ENCODE results near the gene P4HA3.

P4HA3 gene

GRCh38 chr11:74226907-74227306 is 84.5 kb downstream of the P4HA3 start:
- no peaks in the 10 kb centered on the region for H4K20me1 ChIP-seq (ENCODE audit: insufficient read depth, low read length)
- H2AFZ ChIP-seq (ENCODE audit: low read depth, low read length) = no peak overlapping the region
- H3K27ac ChIP-seq (ENCODE audit: low read length) = no peak overlapping the region
- no peak overlapping the region for H3K9ac ChIP-seq (ENCODE audit: low read length)
- H3K27me3 ChIP-seq (ENCODE audit: low read depth, low read length) = no peaks in the 10 kb centered on the region
- no peak overlapping the region for H3K4me3 ChIP-seq (ENCODE audit: low read length)
- H3K79me2 ChIP-seq (ENCODE audit: low read length) = no peaks in the 10 kb centered on the region
- H3K4me1 ChIP-seq (ENCODE audit: low read length) = no peaks in the 10 kb centered on the region
- H3K36me3 ChIP-seq (replicated peaks; ENCODE audit: low read depth, low read length) = peaks cover 23% of the 10 kb centered on the region
- no peaks in the 10 kb centered on the region for H3K9me3 ChIP-seq (ENCODE audit: insufficient read depth, low read length)
- no peak for TF ChIP-seq CTCF (IDR thresholded peaks at IDR 0.05; ENCODE audit: low read depth, low read length)
- TF ChIP-seq EZH2phosphoT487 (IDR thresholded peaks at IDR 0.05; ENCODE audit: low read depth) = no peak
- no peak overlapping the region for H3K4me2 ChIP-seq (ENCODE audit: low read length)

GRCh38 chr11:74225565-74225964 is 85.9 kb downstream of the P4HA3 start:
- Histone ChIP-seq H3K4me1 (ENCODE audit: low read length) (no peaks in the 10 kb centered on the region), H3K9ac (ENCODE audit: low read length) (no peak overlapping the region), H3K27me3 (ENCODE audit: low read depth, low read length) (no peaks in the 10 kb centered on the region), H3K9me3 (ENCODE audit: insufficient read depth, low read length) (no peaks in the 10 kb centered on the region), H3K79me2 (ENCODE audit: low read length) (no peaks in the 10 kb centered on the region), H3K4me2 (ENCODE audit: low read length) (no peak overlapping the region), H2AFZ (ENCODE audit: low read depth, low read length) (no peak overlapping the region), H3K27ac (ENCODE audit: low read length) (no peak overlapping the region), H4K20me1 (ENCODE audit: insufficient read depth, low read length) (no peaks in the 10 kb centered on the region), H3K36me3 (replicated peaks; ENCODE audit: low read depth, low read length) (peaks cover 12% of the 10 kb centered on the region), H3K4me3 (ENCODE audit: low read length) (no peak overlapping the region)
- TF ChIP-seq EZH2phosphoT487 (IDR thresholded peaks at IDR 0.05; ENCODE audit: low read depth) = no peak
- TF ChIP-seq CTCF (IDR thresholded peaks at IDR 0.05; ENCODE audit: low read depth, low read length) = no peak

- Histone ChIP-seq H3K27me3 (ENCODE audit: low read depth, low read length) (no peaks in the 10 kb centered on the region), H3K4me3 (ENCODE audit: low read length) (no peak overlapping the region), H3K9ac (ENCODE audit: low read length) (no peak overlapping the region), H3K4me1 (ENCODE audit: low read length) (no peaks in the 10 kb centered on the region), H2AFZ (ENCODE audit: low read depth, low read length) (no peak overlapping the region), H3K9me3 (ENCODE audit: insufficient read depth, low read length) (no peaks in the 10 kb centered on the region), H4K20me1 (ENCODE audit: insufficient read depth, low read length) (no peaks in the 10 kb centered on the region), H3K79me2 (ENCODE audit: low read length) (no peaks in the 10 kb centered on the region), H3K36me3 (replicated peaks; ENCODE audit: low read depth, low read length) (peaks cover 5% of the 10 kb centered on the region), H3K4me2 (ENCODE audit: low read length) (no peak overlapping the region), H3K27ac (ENCODE audit: low read length) (no peak overlapping the region)
- TF ChIP-seq CTCF (IDR thresholded peaks at IDR 0.05; ENCODE audit: low read depth, low read length) = no peak
- TF ChIP-seq EZH2phosphoT487 (IDR thresholded peaks at IDR 0.05; ENCODE audit: low read depth) = no peak
Measured at GRCh38 chr11:74221816-74222215, 89.6 kb downstream of the P4HA3 start.

- Histone ChIP-seq H2AFZ (ENCODE audit: low read depth, low read length) (no peak overlapping the region), H4K20me1 (ENCODE audit: insufficient read depth, low read length) (no peaks in the 10 kb centered on the region), H3K4me3 (ENCODE audit: low read length) (no peak overlapping the region), H3K36me3 (replicated peaks; ENCODE audit: low read depth, low read length) (peaks cover 2% of the 10 kb centered on the region), H3K27ac (ENCODE audit: low read length) (no peak overlapping the region), H3K79me2 (ENCODE audit: low read length) (no peaks in the 10 kb centered on the region), H3K27me3 (ENCODE audit: low read depth, low read length) (no peaks in the 10 kb centered on the region), H3K9ac (ENCODE audit: low read length) (no peak overlapping the region), H3K9me3 (ENCODE audit: insufficient read depth, low read length) (no peaks in the 10 kb centered on the region), H3K4me2 (ENCODE audit: low read length) (no peak overlapping the region), H3K4me1 (ENCODE audit: low read length) (no peaks in the 10 kb centered on the region)
- no peak for TF ChIP-seq CTCF (IDR thresholded peaks at IDR 0.05; ENCODE audit: low read depth, low read length)
- TF ChIP-seq EZH2phosphoT487 (IDR thresholded peaks at IDR 0.05; ENCODE audit: low read depth) = no peak
Measured at GRCh38 chr11:74220376-74220775, 91.1 kb downstream of the P4HA3 start.

All from OCI-LY3 (cell line).